Measurements from ENCODE around the gene ARF6. TPM values are rescaled to one million over a fixed set of nuclear protein-coding genes. Genes with fewer than 3 reads are reported as not detected.

Gene ARF6
- total RNA-seq, 1 experiment from 2014 or later: 74.2 TPM

DNA sequence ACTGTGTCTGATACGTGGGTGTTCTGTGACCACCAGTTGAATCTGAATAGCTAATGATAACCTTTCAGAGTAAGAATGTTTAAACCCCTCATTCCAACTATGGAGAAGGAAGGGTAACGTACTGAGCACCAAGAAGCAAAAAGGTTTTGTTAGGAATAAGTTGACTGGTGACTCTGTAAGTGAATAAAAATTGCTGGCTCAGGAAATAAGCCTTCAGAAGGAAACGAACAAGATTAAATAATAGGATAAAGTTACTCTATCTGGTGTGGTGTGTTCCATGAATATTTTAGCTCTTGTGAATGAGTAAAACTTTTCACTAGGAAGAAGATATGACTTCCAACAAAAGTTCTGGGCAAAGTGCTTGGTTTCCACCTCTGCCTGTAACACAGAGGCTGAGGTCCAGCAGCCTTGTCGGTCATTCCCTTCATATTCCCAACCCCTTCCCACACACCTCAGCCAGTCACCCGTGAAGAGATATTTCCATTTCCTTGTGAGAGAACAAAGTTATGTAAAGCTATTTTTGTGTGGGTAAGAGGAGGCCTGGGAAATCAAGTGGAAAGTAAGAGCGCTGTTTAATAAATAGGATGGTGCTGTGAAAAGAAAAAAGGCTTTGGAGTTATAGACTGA lies 47.1 kb downstream of the ARF6 start:
- TF ChIP-seq, protein P1, sequence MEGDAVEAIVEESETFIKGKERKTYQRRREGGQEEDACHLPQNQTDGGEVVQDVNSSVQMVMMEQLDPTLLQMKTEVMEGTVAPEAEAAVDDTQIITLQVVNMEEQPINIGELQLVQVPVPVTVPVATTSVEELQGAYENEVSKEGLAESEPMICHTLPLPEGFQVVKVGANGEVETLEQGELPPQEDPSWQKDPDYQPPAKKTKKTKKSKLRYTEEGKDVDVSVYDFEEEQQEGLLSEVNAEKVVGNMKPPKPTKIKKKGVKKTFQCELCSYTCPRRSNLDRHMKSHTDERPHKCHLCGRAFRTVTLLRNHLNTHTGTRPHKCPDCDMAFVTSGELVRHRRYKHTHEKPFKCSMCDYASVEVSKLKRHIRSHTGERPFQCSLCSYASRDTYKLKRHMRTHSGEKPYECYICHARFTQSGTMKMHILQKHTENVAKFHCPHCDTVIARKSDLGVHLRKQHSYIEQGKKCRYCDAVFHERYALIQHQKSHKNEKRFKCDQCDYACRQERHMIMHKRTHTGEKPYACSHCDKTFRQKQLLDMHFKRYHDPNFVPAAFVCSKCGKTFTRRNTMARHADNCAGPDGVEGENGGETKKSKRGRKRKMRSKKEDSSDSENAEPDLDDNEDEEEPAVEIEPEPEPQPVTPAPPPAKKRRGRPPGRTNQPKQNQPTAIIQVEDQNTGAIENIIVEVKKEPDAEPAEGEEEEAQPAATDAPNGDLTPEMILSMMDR (IDR thresholded peaks at IDR 0.05; ENCODE audit: unreplicated experiment): no peak
- BruUV-seq (replicated peaks): no TSS peak
- Mint-ChIP-seq H3K27me3 (ENCODE audit: unreplicated experiment) (no peaks in the 10 kb centered on the region), H3K9me3 (ENCODE audit: low read depth, unreplicated experiment) (peaks cover 12% of the 10 kb centered on the region), H3K27ac (ENCODE audit: unreplicated experiment) (no peak overlapping the region), H3K4me3 (ENCODE audit: low read depth, unreplicated experiment) (no peak overlapping the region), H3K4me1 (ENCODE audit: low read depth, unreplicated experiment) (peaks cover 10% of the 10 kb centered on the region), H3K36me3 (ENCODE audit: insufficient read depth, unreplicated experiment) (peaks cover 11% of the 10 kb centered on the region)
- intact Hi-C loops (cut with micrococcal nuclease; ENCODE audit: unreplicated experiment): no loop called here
- DNase-seq: no peak
- CTCF ChIA-PET: interaction anchor here (1.1 kb wide), 1 partner anchor 118 kb away, joined by 3 read pairs; no protein-coding TSS in a partner anchor

DNA sequence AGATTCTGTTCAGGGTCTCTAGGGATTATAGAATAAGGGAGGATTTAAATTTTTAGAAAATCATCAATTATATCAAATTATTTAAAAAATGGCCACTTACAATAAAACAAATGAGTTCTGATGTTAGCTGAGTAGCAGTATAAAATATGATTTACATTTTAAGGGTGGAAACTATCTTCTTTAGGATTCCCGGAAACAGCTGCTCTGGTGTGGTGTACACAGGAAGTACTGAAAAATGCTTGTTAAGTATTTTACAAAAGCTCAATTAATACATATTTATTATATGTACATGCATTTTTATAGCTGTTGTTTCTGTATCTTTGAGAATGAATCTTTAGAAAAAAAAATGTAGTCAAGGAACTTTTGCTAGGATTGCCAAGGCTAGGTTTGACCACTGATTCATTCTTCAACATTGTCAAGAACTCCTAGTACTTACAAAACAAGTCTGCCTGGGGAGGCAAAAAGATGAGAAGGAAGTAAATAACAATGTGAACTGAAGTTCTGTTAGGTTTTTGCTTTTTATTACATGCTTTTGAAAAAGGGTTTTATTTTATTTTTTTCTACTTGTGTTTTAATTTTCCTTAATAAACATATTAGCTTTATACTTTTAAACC lies 48.0 kb downstream of the ARF6 start:
- DNase-seq: no peak
- TF ChIP-seq, protein P1 (IDR thresholded peaks at IDR 0.05; ENCODE audit: unreplicated experiment): no peak
- Mint-ChIP-seq H3K36me3 (ENCODE audit: insufficient read depth, unreplicated experiment) (peaks cover 11% of the 10 kb centered on the region), H3K9me3 (ENCODE audit: low read depth, unreplicated experiment) (peaks cover 12% of the 10 kb centered on the region), H3K27ac (ENCODE audit: unreplicated experiment) (no peak overlapping the region), H3K4me3 (ENCODE audit: low read depth, unreplicated experiment) (no peak overlapping the region), H3K4me1 (ENCODE audit: low read depth, unreplicated experiment) (peaks cover 19% of the 10 kb centered on the region), H3K27me3 (ENCODE audit: unreplicated experiment) (no peaks in the 10 kb centered on the region)
- intact Hi-C loops (cut with micrococcal nuclease; ENCODE audit: unreplicated experiment): no loop called here
- no TSS peak for BruUV-seq (replicated peaks)
- CTCF ChIA-PET: interaction anchor here (1.1 kb wide), 1 partner anchor 117 kb away, joined by 3 read pairs; no protein-coding TSS in a partner anchor

DNA sequence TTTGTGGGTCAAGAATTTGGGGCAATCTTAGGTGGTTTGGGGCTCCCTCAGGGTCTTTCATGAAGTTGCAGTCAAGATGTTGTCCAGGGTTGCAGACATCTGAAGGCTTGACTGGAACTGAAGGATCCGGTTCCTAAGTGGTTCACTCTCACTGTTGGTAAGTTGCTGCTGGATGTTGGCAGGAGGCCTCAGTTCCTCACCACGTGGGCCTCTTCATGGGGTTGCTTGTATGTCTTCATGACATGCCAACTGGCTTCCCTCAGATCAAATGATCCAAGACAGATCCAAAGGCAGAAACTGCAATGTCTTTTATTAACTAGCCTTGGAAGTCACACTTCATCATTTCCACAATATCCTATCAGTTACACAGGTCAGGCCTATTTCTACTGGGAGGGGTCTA lies 49.2 kb downstream of the ARF6 start:
- BruUV-seq (replicated peaks): no TSS peak
- Mint-ChIP-seq H3K9me3 (ENCODE audit: low read depth, unreplicated experiment) (peaks cover 5% of the 10 kb centered on the region), H3K27ac (ENCODE audit: unreplicated experiment) (no peak overlapping the region), H3K27me3 (ENCODE audit: unreplicated experiment) (no peaks in the 10 kb centered on the region), H3K4me1 (ENCODE audit: low read depth, unreplicated experiment) (peaks cover 22% of the 10 kb centered on the region), H3K36me3 (ENCODE audit: insufficient read depth, unreplicated experiment) (peaks cover 10% of the 10 kb centered on the region), H3K4me3 (ENCODE audit: low read depth, unreplicated experiment) (no peak overlapping the region)
- no peak for DNase-seq
- CTCF ChIA-PET: interaction anchor here (0.6 kb wide), 1 partner anchor 84 kb away, joined by 9 read pairs; no protein-coding TSS in a partner anchor
- intact Hi-C loops (cut with micrococcal nuclease; ENCODE audit: unreplicated experiment): no loop called here
- TF ChIP-seq, protein P1 (IDR thresholded peaks at IDR 0.05; ENCODE audit: unreplicated experiment): no peak

DNA sequence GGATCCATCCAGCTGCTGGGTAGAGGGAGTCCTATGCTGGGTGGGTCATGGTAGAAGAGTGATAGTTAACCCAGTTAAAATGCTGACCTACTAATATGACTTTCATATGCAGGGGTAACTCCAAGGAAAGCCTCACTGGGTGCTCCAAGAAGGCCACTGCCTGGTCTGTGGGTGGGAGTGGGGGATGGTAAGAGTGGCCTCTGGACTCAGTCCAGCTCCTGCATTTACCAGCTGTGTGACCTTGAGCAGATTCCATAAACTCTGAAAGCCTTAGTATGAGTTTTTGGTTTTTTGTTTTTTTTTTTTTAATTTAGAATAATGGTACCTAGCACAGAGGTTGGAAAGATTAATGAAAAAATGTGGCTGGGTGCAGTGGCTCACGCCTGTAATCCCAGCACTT lies 51.6 kb downstream of the ARF6 start:
- H3K4me1 Mint-ChIP-seq (ENCODE audit: low read depth, unreplicated experiment): peaks cover 44% of the 10 kb centered on the region
- H3K27ac Mint-ChIP-seq (ENCODE audit: unreplicated experiment): no peak overlapping the region
- TF ChIP-seq, protein P1 (IDR thresholded peaks at IDR 0.05; ENCODE audit: unreplicated experiment): no peak
- H3K36me3 Mint-ChIP-seq (ENCODE audit: insufficient read depth, unreplicated experiment): peaks cover 6% of the 10 kb centered on the region
- CTCF ChIA-PET: no interaction called here
- no TSS peak for BruUV-seq (replicated peaks)
- H3K9me3 Mint-ChIP-seq (ENCODE audit: low read depth, unreplicated experiment): peaks cover 3% of the 10 kb centered on the region
- H3K4me3 Mint-ChIP-seq (ENCODE audit: low read depth, unreplicated experiment): no peak overlapping the region
- no peak for DNase-seq
- intact Hi-C loops (cut with micrococcal nuclease; ENCODE audit: unreplicated experiment): no loop called here
- no peaks in the 10 kb centered on the region for H3K27me3 Mint-ChIP-seq (ENCODE audit: unreplicated experiment)

Measured in Calu3 (cell line).